Loucy (cell line): ENCODE results near the gene SNAPC4.

Experiments
- H2AFZ ChIP-seq: fragments of 200-600 bp; sonication (generic); 2 replicates; pipeline ENCODE4 v1.6.0; 2016; ENCODE audit warnings: antibody characterized with exemption, mild to moderate bottlenecking, low read length, moderate library complexity
- H3F3A ChIP-seq: fragments of 200-600 bp; 2 replicates; pipeline ENCODE4 v1.6.0; 2016; ENCODE audit warnings: antibody characterized with exemption, low read depth, mild to moderate bottlenecking
- H3K27me3 ChIP-seq: fragments of 200-600 bp; sonication (generic); 2 replicates; pipeline ENCODE4 v1.6.1; 2014; ENCODE audit warnings: low read length, mild to moderate bottlenecking; ENCODE audit not compliant: insufficient read depth, poor library complexity, severe bottlenecking
- H3K36me3 ChIP-seq: fragments of 200-600 bp; sonication (generic); 2 replicates; pipeline ENCODE4 v1.6.1; 2016; ENCODE audit warnings: low read length; ENCODE audit not compliant: insufficient read depth
- H3K4me1 ChIP-seq: fragments of 200-600 bp; sonication (generic); 2 replicates; pipeline ENCODE4 v1.5.1; 2014; ENCODE audit warnings: low read length, mild to moderate bottlenecking; ENCODE audit not compliant: insufficient read depth, poor library complexity, severe bottlenecking
- H3K4me2 ChIP-seq: fragments of 200-600 bp; sonication (generic); 2 replicates; pipeline ENCODE4 v1.6.0; 2014; ENCODE audit warnings: antibody characterized with exemption, low read length, low read depth, mild to moderate bottlenecking; ENCODE audit not compliant: poor library complexity, severe bottlenecking
- H3K4me3 ChIP-seq: fragments of 200-600 bp; sonication (generic); 2 replicates; pipeline ENCODE4 v1.5.1; 2014; ENCODE audit warnings: low read length, mild to moderate bottlenecking, mixed read lengths; ENCODE audit not compliant: poor library complexity, severe bottlenecking
- H3K79me2 ChIP-seq: fragments of 200-600 bp; sonication (generic); 2 replicates; pipeline ENCODE4 v1.6.1; 2014; ENCODE audit warnings: low read length; ENCODE audit not compliant: insufficient read depth
- H3K9ac ChIP-seq: fragments of 200-600 bp; sonication (generic); 2 replicates; pipeline ENCODE4 v1.6.0; 2014; ENCODE audit warnings: mild to moderate bottlenecking, low read depth, low read length, moderate library complexity; ENCODE audit not compliant: poor library complexity, severe bottlenecking
- H3K9me2 ChIP-seq: fragments of 200-600 bp; sonication (generic); replicated peaks from 2 replicates; pipeline ENCODE4 v1.6.1; 2016; ENCODE audit warnings: low read depth, low read length, mixed read lengths
- H3K9me3 ChIP-seq: fragments of 200-600 bp; sonication (generic); 2 replicates; pipeline ENCODE4 v1.6.1; 2014; ENCODE audit warnings: mild to moderate bottlenecking, antibody characterized with exemption, low read length, low read depth; ENCODE audit not compliant: insufficient read depth
- H4K20me1 ChIP-seq: fragments of 200-600 bp; sonication (generic); 2 replicates; pipeline ENCODE4 v1.6.0; 2014; ENCODE audit warnings: antibody characterized with exemption, low read length, mild to moderate bottlenecking; ENCODE audit not compliant: insufficient read depth, poor library complexity, severe bottlenecking
- EZH2phosphoT487 ChIP-seq: fragments of 200-600 bp; IDR thresholded peaks from 2 replicates; pipeline ENCODE4 v1.6.1; 2018; ENCODE audit warnings: antibody characterized with exemption, mild to moderate bottlenecking, moderate library complexity, borderline replicate concordance
- TF ChIP-seq, protein P1 (sequence below): fragments of 200-600 bp; sonication (generic); conservative IDR thresholded peaks from 2 replicates; pipeline ENCODE4 v1.5.1; 2014; ENCODE audit warnings: mild to moderate bottlenecking, antibody characterized with exemption, low read length

The SNAPC4 gene

DNA sequence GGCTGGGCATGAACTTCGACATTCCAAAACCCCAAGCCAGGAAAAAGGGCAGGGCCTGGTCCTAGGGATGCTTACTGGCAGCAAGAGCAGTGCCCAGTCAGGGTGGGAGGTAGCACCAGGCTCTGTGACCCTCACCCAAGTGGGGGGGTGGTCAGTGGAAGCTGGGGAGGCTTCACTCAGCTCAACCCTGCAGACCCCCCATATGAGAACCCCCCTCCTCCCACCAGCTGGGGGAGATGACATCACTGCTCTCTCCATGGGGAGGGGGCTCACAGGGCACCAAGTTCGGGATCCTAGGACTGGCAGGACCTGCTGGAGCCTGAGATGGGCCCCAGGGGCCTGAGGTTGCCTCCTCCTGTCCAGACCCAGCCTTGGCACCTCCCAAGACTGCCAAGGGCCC, 41.1 kb downstream of the SNAPC4 start:
- no peaks in the 10 kb centered on the region for H3K36me3 ChIP-seq
- no peaks in the 10 kb centered on the region for H3K79me2 ChIP-seq
- no peak overlapping the region for H3K9ac ChIP-seq
- H3K9me2 ChIP-seq: no peaks in the 10 kb centered on the region
- no peaks in the 10 kb centered on the region for H3K9me3 ChIP-seq
- H4K20me1 ChIP-seq: peaks cover 7% of the 10 kb centered on the region
- TF ChIP-seq EZH2phosphoT487: no peak
- TF ChIP-seq, protein P1, sequence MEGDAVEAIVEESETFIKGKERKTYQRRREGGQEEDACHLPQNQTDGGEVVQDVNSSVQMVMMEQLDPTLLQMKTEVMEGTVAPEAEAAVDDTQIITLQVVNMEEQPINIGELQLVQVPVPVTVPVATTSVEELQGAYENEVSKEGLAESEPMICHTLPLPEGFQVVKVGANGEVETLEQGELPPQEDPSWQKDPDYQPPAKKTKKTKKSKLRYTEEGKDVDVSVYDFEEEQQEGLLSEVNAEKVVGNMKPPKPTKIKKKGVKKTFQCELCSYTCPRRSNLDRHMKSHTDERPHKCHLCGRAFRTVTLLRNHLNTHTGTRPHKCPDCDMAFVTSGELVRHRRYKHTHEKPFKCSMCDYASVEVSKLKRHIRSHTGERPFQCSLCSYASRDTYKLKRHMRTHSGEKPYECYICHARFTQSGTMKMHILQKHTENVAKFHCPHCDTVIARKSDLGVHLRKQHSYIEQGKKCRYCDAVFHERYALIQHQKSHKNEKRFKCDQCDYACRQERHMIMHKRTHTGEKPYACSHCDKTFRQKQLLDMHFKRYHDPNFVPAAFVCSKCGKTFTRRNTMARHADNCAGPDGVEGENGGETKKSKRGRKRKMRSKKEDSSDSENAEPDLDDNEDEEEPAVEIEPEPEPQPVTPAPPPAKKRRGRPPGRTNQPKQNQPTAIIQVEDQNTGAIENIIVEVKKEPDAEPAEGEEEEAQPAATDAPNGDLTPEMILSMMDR: no peak
- H3F3A ChIP-seq: no peaks in the 10 kb centered on the region
- no peaks in the 10 kb centered on the region for H3K27me3 ChIP-seq
- H3K4me2 ChIP-seq: no peak overlapping the region
- H2AFZ ChIP-seq: no peak overlapping the region
- no peak overlapping the region for H3K4me3 ChIP-seq
- H3K4me1 ChIP-seq: peaks cover 6% of the 10 kb centered on the region

DNA sequence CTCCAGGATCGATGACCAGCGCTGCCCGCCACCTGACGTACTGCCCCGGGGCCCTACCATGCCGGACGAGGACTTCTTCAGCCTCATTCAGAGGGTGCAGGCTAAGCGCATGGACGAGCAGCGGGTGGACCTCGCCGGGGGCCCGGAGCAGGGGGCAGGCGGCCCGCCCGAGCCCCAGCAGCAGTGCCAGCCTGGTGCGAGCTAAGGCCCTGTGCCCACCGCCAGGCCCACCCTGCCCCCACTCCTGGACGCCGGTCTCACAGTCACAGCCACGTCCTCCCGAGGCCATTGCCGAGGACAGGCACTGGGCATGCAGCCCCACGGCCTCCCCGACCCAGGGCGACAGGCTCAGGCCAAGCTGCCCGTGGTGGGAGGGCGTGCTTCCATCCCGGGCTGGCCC, 42.0 kb downstream of the SNAPC4 start:
- H3K9ac ChIP-seq: no peak overlapping the region
- H3K36me3 ChIP-seq: no peaks in the 10 kb centered on the region
- H4K20me1 ChIP-seq: peaks cover 7% of the 10 kb centered on the region
- no peak overlapping the region for H3K4me3 ChIP-seq
- TF ChIP-seq, protein P1: no peak
- no peak for TF ChIP-seq EZH2phosphoT487
- no peaks in the 10 kb centered on the region for H3K9me2 ChIP-seq
- no peaks in the 10 kb centered on the region for H3K9me3 ChIP-seq
- no peak overlapping the region for H2AFZ ChIP-seq
- H3K4me2 ChIP-seq: no peak overlapping the region
- peaks cover 6% of the 10 kb centered on the region for H3K4me1 ChIP-seq
- no peaks in the 10 kb centered on the region for H3K27me3 ChIP-seq
- no peaks in the 10 kb centered on the region for H3K79me2 ChIP-seq
- H3F3A ChIP-seq: no peaks in the 10 kb centered on the region

DNA sequence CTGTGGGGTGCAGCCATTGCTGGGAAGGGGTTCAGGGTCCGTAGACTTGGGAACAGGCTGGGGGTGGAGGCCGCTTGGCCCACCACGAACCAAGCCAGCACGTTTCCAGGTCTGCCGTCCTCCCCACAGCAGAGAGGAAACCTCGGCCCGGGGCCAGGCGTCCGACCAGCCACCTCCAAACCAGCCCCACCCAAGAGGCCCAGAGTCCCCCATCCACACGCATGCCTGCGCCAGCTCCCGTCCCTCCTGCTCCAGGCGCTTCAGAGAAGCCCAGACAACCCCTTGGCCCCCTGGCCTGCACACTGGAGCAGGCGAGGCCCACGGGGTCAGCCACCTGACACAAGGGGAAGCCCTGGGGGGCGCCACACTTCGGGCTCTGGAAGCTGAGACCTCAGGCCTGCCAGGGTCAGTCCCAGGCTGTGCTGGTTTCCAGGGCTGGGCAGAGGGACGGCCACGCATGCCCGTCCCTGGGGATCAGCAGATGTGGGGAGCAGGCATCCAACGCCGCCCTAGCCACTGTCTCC, 42.7 kb downstream of the SNAPC4 start:
- Histone ChIP-seq H3K9ac (no peak overlapping the region), H3K4me1 (no peaks in the 10 kb centered on the region), H3K36me3 (no peaks in the 10 kb centered on the region)

More for the DNA sequence above, 42.7 kb downstream of the SNAPC4 start:
- Histone ChIP-seq H3K4me2 (no peak overlapping the region), H3K9me2 (no peaks in the 10 kb centered on the region), H3K9me3 (no peaks in the 10 kb centered on the region), H2AFZ (no peak overlapping the region), H4K20me1 (peaks cover under 1% of the 10 kb centered on the region), H3F3A (no peaks in the 10 kb centered on the region), H3K79me2 (no peaks in the 10 kb centered on the region), H3K4me3 (no peak overlapping the region), H3K27me3 (no peaks in the 10 kb centered on the region)
- TF ChIP-seq EZH2phosphoT487: no peak
- TF ChIP-seq, protein P1: no peak
